Spleen (tissue), 7 donors: ENCODE measurements around the gene EIF3I.

Source experiments
- CTCF ChIP-seq, 11 experiments: fragments of 200-600 bp in 7 of 11; fragments of 450-650 bp in 4 of 11; sonication (generic) in 4 of 11; IDR thresholded peaks in 8 of 11; conservative IDR thresholded peaks in 3 of 11; 1 replicate in 7 of 11; 2 replicates in 4 of 11; pipeline versions ENCODE4 v1.4.0 to v1.8.0; 2016 to 2021; ENCODE audit warnings: antibody characterized with exemption in 11 of 11, inconsistent platforms in 4 of 11, mild to moderate bottlenecking in 1 of 11
- POLR2A ChIP-seq, 3 donors: fragments of 450-650 bp; IDR thresholded peaks; one replicate each; pipeline ENCODE4 v1.5.1; 2017; ENCODE audit warnings: antibody characterized with exemption in 3 of 3, mild to moderate bottlenecking in 1 of 3
- donor health status: DM: no; HTN: no; CAD: no; lungs with moderate emphysema.
- donor health status: DM: no; HTN: no; CAD: no.
- donor health status: DM: no; HTN: no; CAD: no.

- TF ChIP-seq POLR2A (IDR thresholded peaks at IDR 0.05): no peak
- no peak for TF ChIP-seq CTCF (IDR thresholded peaks at IDR 0.05 in 8 of 11, conservative IDR thresholded peaks at IDR 0.05 in 3 of 11)
These were observed 6.6 kb downstream of the EIF3I start for GRCh38 chr1:32228771-32229170.
